ENCODE measurements around the gene ADAM33. TPM values are rescaled to one million over a fixed set of nuclear protein-coding genes. Genes with fewer than 3 reads are reported as not detected.

The ADAM33 gene
- total and polyA plus RNA-seq, 2 of the 8 experiments (the other 6 are each of a cell fraction or from before 2014, with no cell fraction given): 4.2 to 6.0 TPM

DNA sequence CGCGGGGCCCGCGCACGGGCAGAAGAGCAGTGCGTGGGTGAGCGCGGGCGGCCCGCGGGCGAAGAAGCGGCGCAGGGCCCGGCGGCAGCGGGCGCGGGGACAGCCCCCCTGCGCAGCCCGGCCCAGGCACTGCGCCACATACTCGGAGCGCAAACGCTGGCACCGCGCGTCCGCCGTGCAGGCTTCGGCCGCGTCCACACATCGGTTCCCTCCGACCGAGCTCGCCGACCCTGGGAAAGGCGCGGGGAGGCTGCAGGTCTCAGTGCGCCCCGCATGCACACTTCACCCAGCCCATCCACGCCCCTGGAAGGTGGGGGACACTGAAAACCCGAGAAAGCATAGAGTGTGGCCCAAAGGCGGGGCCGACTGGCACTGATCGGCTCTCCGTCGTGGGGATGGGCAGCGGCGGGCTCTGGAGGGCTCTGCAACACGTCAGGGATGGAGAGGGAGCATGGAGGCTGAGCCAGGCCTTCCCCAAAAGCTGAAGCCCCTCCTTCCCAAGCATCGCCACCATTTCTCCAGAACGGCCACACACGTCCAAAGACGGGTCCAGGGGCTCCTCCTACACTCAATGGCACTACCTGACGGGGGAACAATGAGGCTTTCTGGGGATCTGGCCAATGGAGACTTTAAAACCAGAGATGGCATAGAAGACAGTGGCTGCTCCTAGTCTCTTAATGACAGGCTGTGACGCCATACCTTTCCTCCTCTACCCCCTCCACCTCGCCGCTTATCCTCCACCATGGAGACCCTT lies 20.6 kb downstream of the ADAM33 start (continued):
- TF ChIP-seq E2F6 (IDR thresholded peaks at IDR 0.05) (no peak), POLR2AphosphoS5 (IDR thresholded peaks at IDR 0.05; ENCODE audit: low read depth, low read length) (no peak), CBX5 (IDR thresholded peaks at IDR 0.05; ENCODE audit: low read depth, low read length) (no peak), CEBPB (IDR thresholded peaks at IDR 0.05; ENCODE audit: low read depth, low read length) (no peak), RNF2 (IDR thresholded peaks at IDR 0.05; ENCODE audit: borderline replicate concordance, low read depth, low read length, missing control alignments, poor library complexity, severe bottlenecking) (no peak), ZNF274 (IDR thresholded peaks at IDR 0.05; ENCODE audit: borderline replicate concordance, extremely low read depth, low read length) (no peak), SP4 (IDR thresholded peaks at IDR 0.05; ENCODE audit: low read length) (no peak), SRF (IDR thresholded peaks at IDR 0.05; ENCODE audit: low read depth, low read length) (no peak), JUND (IDR thresholded peaks at IDR 0.05; ENCODE audit: low read length) (no peak), HDAC6 (IDR thresholded peaks at IDR 0.05; ENCODE audit: low read depth, low read length) (no peak), CBX8 (IDR thresholded peaks at IDR 0.05; ENCODE audit: borderline replicate concordance, low read depth, low read length) (no peak)

All from H1 (cell line).